H1 (cell line): ENCODE data around the gene FSCN2. TPM values are rescaled to one million over a fixed set of nuclear protein-coding genes. Genes with fewer than 3 reads are reported as not detected.
A peak's percentile ranks its signal among the peaks of the same experiment; 100 is the strongest.

Source experiments
- CTCF ChIA-PET: fragments of 300-600 bp; sonication (Branson Sonifier 250); formaldehyde crosslinking; loops from one replicate; lab custom pipeline; 2021; ENCODE audit not compliant: partially characterized antibody; lab: Charles Lee
- POLR2A ChIA-PET: fragments of 300-600 bp; sonication (Branson Sonifier 250); formaldehyde crosslinking; loops from one replicate; lab custom pipeline; 2021; ENCODE audit warnings: inconsistent platforms; ENCODE audit not compliant: partially characterized antibody; lab: Charles Lee
- DNase-seq, 2 experiments: peaks; one replicate each; pipeline versions ENCODE4 v3.0.0 to v3.0.0-alpha.2; 2010 to 2022; ENCODE audit warnings: low spot score in 2 of 2, low read depth in 1 of 2, mixed read lengths in 1 of 2
- FAIRE-seq: peaks from 2 replicates; lab custom pipeline; 2011; peaks lifted over from hg19 to GRCh38; lab: Jason Lieb, UNC
- H2AFZ ChIP-seq: 2 replicates; pipeline ENCODE4 v1.8.1; 2012; ENCODE audit warnings: low read length, inconsistent platforms
- H2AK5ac ChIP-seq: 2 replicates; pipeline ENCODE4 v1.6.1; 2013; ENCODE audit warnings: low read depth, low read length
- H2BK120ac ChIP-seq: replicated peaks from 2 replicates; pipeline ENCODE3; 2013; ENCODE audit warnings: low read depth, low read length, inconsistent platforms
- H2BK12ac ChIP-seq: 2 replicates; pipeline ENCODE4 v1.6.1; 2013; ENCODE audit warnings: low read depth, low read length
- H2BK15ac ChIP-seq: 2 replicates; pipeline ENCODE4 v1.6.1; 2013; ENCODE audit warnings: low read length
- H2BK20ac ChIP-seq: 2 replicates; pipeline ENCODE4 v1.6.1; 2013; ENCODE audit warnings: low read length
- H2BK5ac ChIP-seq: 2 replicates; pipeline ENCODE4 v1.6.1; 2013; ENCODE audit warnings: low read depth, low read length
- H3K14ac ChIP-seq: 2 replicates; pipeline ENCODE4 v1.6.1; 2013; ENCODE audit warnings: inconsistent platforms; ENCODE audit not compliant: insufficient read length
- H3K18ac ChIP-seq: 2 replicates; pipeline ENCODE4 v1.6.1; 2013; ENCODE audit warnings: low read length; ENCODE audit errors: extremely low read depth
- H3K23ac ChIP-seq: 2 replicates; pipeline ENCODE4 v1.6.1; 2013; ENCODE audit warnings: inconsistent platforms; ENCODE audit not compliant: insufficient read length
- H3K23me2 ChIP-seq: 2 replicates; pipeline ENCODE4 v1.6.1; 2013; ENCODE audit warnings: low read depth, low read length
- H3K27ac ChIP-seq: 2 replicates; pipeline ENCODE4 v1.6.1; 2011; ENCODE audit warnings: low read depth, low read length, inconsistent platforms
- H3K27me3 ChIP-seq, 4 experiments: replicated peaks in 1 of 4; 1 replicate in 1 of 4; 2 replicates in 3 of 4; pipeline versions ENCODE4 v1.6.1 to v1.8.1; 2011 to 2013; ENCODE audit warnings: low read length in 3 of 4, mild to moderate bottlenecking in 3 of 4, inconsistent platforms in 2 of 4, mixed read lengths in 2 of 4, moderate library complexity in 1 of 4; ENCODE audit not compliant: control insufficient read depth in 3 of 4, insufficient read depth in 3 of 4; ENCODE audit errors: extremely low read depth in 1 of 4
- H3K36me3 ChIP-seq, 4 experiments: 2 replicates each; pipeline versions ENCODE4 v1.6.1 to v1.8.1; 2011 to 2013; ENCODE audit warnings: mild to moderate bottlenecking in 4 of 4, low read length in 3 of 4, moderate library complexity in 2 of 4, control low read depth in 1 of 4, inconsistent platforms in 1 of 4; ENCODE audit not compliant: insufficient read depth in 4 of 4, control insufficient read depth in 2 of 4
- H3K4ac ChIP-seq: replicated peaks from 2 replicates; pipeline ENCODE3; 2013; ENCODE audit warnings: low read length, low read depth, mixed read lengths, inconsistent platforms; ENCODE audit not compliant: insufficient read length
- H3K4me1 ChIP-seq, 4 experiments: replicated peaks in 1 of 4; 1 replicate in 1 of 4; 2 replicates in 3 of 4; pipeline versions ENCODE4 v1.6.1 to v1.8.1; 2011 to 2013; ENCODE audit warnings: low read length in 3 of 4, inconsistent platforms in 2 of 4, mixed read lengths in 1 of 4; ENCODE audit not compliant: insufficient read depth in 4 of 4, control insufficient read depth in 3 of 4
- H3K4me2 ChIP-seq, 2 experiments: 2 replicates each; pipeline versions ENCODE4 v1.6.1 to v1.8.1; 2011 to 2013; ENCODE audit warnings: low read depth in 2 of 2, low read length in 2 of 2, control low read depth in 1 of 2, inconsistent platforms in 1 of 2, mild to moderate bottlenecking in 1 of 2; ENCODE audit not compliant: insufficient read depth in 1 of 2
- H3K4me3 ChIP-seq, 4 experiments: fragments of 200-600, 300-600 bp in 1 of 4; sonication (generic), shearing (Covaris generic), sonication (Bioruptor Twin) in 1 of 4; 2 replicates each; pipeline versions ENCODE4 v1.5.1 to v1.8.1; 2011 to 2016; ENCODE audit warnings: low read length in 4 of 4, low read depth in 3 of 4, control low read depth in 2 of 4, inconsistent platforms in 2 of 4, mild to moderate bottlenecking in 2 of 4, mixed read lengths in 1 of 4, moderate library complexity in 1 of 4; ENCODE audit not compliant: insufficient read depth in 2 of 4; ENCODE audit errors: extremely low read depth in 1 of 4
- H3K56ac ChIP-seq: replicated peaks from 2 replicates; pipeline ENCODE3; 2013; ENCODE audit warnings: low read depth, mild to moderate bottlenecking, mixed read lengths, low read length, inconsistent platforms; ENCODE audit not compliant: insufficient read length
- H3K79me1 ChIP-seq: 2 replicates; pipeline ENCODE4 v1.6.1; 2013; ENCODE audit warnings: low read depth, low read length, control low read depth
- H3K79me2 ChIP-seq, 2 experiments: 2 replicates each; pipeline versions ENCODE4 v1.6.1 to v1.8.1; 2012 to 2013; ENCODE audit warnings: low read length in 2 of 2, mild to moderate bottlenecking in 2 of 2, inconsistent platforms in 1 of 2; ENCODE audit not compliant: insufficient read depth in 2 of 2, control insufficient read depth in 1 of 2
- H3K9ac ChIP-seq, 4 experiments: replicated peaks in 1 of 4; 1 replicate in 1 of 4; 2 replicates in 3 of 4; pipeline versions ENCODE4 v1.6.1 to v1.8.1; 2011 to 2013; ENCODE audit warnings: low read depth in 3 of 4, low read length in 3 of 4, control low read depth in 2 of 4, mild to moderate bottlenecking in 2 of 4, moderate library complexity in 2 of 4, inconsistent platforms in 1 of 4; ENCODE audit errors: extremely low read depth in 1 of 4
- H3K9me3 ChIP-seq, 2 experiments: 2 replicates each; pipeline versions ENCODE4 v1.6.1 to v1.8.1; 2012 to 2013; ENCODE audit warnings: mild to moderate bottlenecking in 2 of 2, moderate library complexity in 2 of 2, control low read depth in 1 of 2, inconsistent platforms in 1 of 2, low read depth in 1 of 2, low read length in 1 of 2, mixed read lengths in 1 of 2; ENCODE audit not compliant: insufficient read depth in 2 of 2
- H4K20me1 ChIP-seq, 2 experiments: replicated peaks in 1 of 2; 2 replicates each; pipeline versions ENCODE3 to v1.8.1; 2011 to 2013; ENCODE audit warnings: inconsistent platforms in 2 of 2, low read length in 2 of 2, mild to moderate bottlenecking in 1 of 2; ENCODE audit not compliant: insufficient read depth in 2 of 2, control insufficient read depth in 1 of 2
- H4K5ac ChIP-seq: 2 replicates; pipeline ENCODE4 v1.6.1; 2013; ENCODE audit warnings: low read length, low read depth, mixed read lengths, inconsistent platforms; ENCODE audit not compliant: insufficient read length
- H4K8ac ChIP-seq: 2 replicates; pipeline ENCODE4 v1.8.0; 2013; ENCODE audit warnings: mild to moderate bottlenecking, moderate library complexity, low read length, inconsistent platforms; ENCODE audit not compliant: insufficient read depth; ENCODE audit errors: extremely low read depth
- H4K91ac ChIP-seq: replicated peaks from 2 replicates; pipeline ENCODE3; 2013; ENCODE audit warnings: low read length, mixed read lengths, inconsistent platforms; ENCODE audit not compliant: insufficient read length
- BRCA1 ChIP-seq: IDR thresholded peaks from 2 replicates; pipeline ENCODE4 v1.6.1; 2012; ENCODE audit warnings: low read depth, low read length, improper control_type of control experiment
- CREB1 ChIP-seq: IDR thresholded peaks from 2 replicates; pipeline ENCODE4 v1.6.1; 2012; ENCODE audit warnings: inconsistent platforms
- GABPA ChIP-seq: IDR thresholded peaks from 2 replicates; pipeline ENCODE4 v1.6.1; 2011; ENCODE audit warnings: mild to moderate bottlenecking, low read length, moderate library complexity, borderline replicate concordance; ENCODE audit not compliant: insufficient read depth
- POU5F1 ChIP-seq: IDR thresholded peaks from 2 replicates; pipeline ENCODE4 v1.6.1; 2011; ENCODE audit warnings: low read depth, mild to moderate bottlenecking, low read length, moderate library complexity
- RBBP5 ChIP-seq: IDR thresholded peaks from 2 replicates; pipeline ENCODE4 v1.7.1; 2012; ENCODE audit warnings: low read depth, mild to moderate bottlenecking, inconsistent platforms, low read length, moderate library complexity, borderline replicate concordance
- TAF1 ChIP-seq: IDR thresholded peaks from 2 replicates; pipeline ENCODE4 v1.6.1; 2011; ENCODE audit warnings: mild to moderate bottlenecking, low read depth, low read length
- WGBS, 2 experiments: shearing (Covaris generic) in 1 of 2; methylation state at CpG; one replicate each; pipeline versions ENCODE4 v1.1.6 to v1.1.7; 2013 to 2015; ENCODE audit warnings: low lambda C conversion rate in 2 of 2, mixed read lengths in 2 of 2, inconsistent platforms in 1 of 2, low coverage in 1 of 2, missing lambda C conversion rate in 1 of 2; ENCODE audit not compliant: insufficient replicate concordance in 2 of 2, insufficient coverage in 1 of 2, insufficient read length in 1 of 2; ENCODE audit errors: extremely low coverage in 1 of 2, missing lambda C conversion rate in 1 of 2; 5-methylcytosine and 5-hydroxymethylcytosine counted together
- polyA plus RNA-seq, 7 experiments: library from polyadenylated mRNA; depleted of rRNA in 3 of 7; stranded (reverse) in 5 of 7; unstranded in 2 of 7; fragments of >200 nt in 5 of 7; fragments of 200-250 nt in 2 of 7; gene quantifications; 1 replicate in 5 of 7; 2 replicates in 1 of 7; 4 replicates in 1 of 7; pipeline versions ENCODE4 v1.2.1 to v1.2.3, GENCODE V29; 2011 to 2013; ENCODE audit warnings: missing spikeins in 2 of 7, mixed read lengths in 2 of 7
- total RNA-seq: library from RNA; stranded (reverse); fragmentation: NEBNext Ultra II Directional; extraction: Animal tissue kit (Norgen Biotek cat#: 25700); gene quantifications from 2 replicates; pipeline ENCODE4 v1.2.1, GENCODE V29; 2021

Gene FSCN2
- total and polyA plus RNA-seq, 2 of the 8 experiments (the other 6 are each of a cell fraction or from before 2014, with no cell fraction given): 0.18 to 0.30 TPM

DNA sequence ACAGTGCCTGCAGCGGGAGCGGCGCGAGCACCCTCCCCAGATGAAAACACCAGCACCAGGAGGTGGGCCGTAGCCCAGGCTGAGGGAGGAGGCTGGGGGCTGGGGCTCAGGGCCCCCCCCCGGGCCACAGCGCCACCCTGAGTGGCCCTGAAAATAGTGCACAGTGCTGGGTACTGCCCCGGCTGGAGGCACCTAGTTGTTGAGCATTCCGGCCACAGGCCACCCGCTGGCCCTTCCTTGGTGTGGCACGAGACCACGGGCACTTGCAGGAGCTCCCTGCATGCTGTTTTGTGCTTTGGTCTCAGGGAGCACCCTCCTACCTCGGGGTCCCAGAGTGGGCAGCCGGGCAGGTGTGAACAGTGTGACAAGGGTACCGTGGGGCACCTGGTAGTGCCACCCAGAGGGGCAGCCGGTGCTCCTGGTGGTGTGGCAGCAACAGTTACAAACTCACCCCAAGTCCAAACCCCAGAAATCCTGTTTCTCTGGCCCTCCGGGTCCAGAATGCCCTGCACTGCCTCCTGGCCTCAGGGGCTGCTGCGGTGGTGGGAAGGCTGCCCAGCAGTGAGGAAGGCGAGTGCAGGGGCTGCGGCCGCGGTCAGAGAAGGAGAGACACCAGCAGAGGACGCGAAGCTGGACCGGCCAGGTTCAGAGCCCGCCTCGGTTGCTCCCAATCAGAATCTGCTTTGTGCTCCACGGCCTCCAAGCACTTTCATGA lies 11.9 kb downstream of the FSCN2 start:
- peak overlapping the region; percentile 68; the same call in 1 of the 2 replicates for H4K8ac ChIP-seq
- TF ChIP-seq RBBP5 (no peak), GABPA (no peak), TAF1 (no peak), BRCA1 (no peak), CREB1 (no peak), POU5F1 (no peak)
- no peak overlapping the region for H2AFZ ChIP-seq
- H2BK120ac ChIP-seq: no peak overlapping the region
- H4K5ac ChIP-seq: no peak overlapping the region
- peaks cover 8 to 15% (median 12%) of the 10 kb centered on the region in 4 experiments; a peak in 6 of 7 replicates for H3K27me3 ChIP-seq
- H3K14ac ChIP-seq: no peak overlapping the region
- ChIA-PET CTCF (interaction anchor here (1.4 to 2.5 kb wide), 2 partner anchors 12 to 17 kb away, joined by 4 to 6 read pairs; partner anchors contain the start of gene FAAP100), POLR2A (interaction anchor here (0.7 to 5.9 kb wide), 4 partner anchors 11 to 90 kb away, joined by 3 to 125 read pairs (median 44); partner anchors contain the start of genes ACTG1, FAAP100 and FSCN2)
- H3K18ac ChIP-seq: no peak overlapping the region
- no peak overlapping the region for H2BK5ac ChIP-seq
- H3K23ac ChIP-seq: no peak overlapping the region
- H2AK5ac ChIP-seq: no peak overlapping the region
- H2BK20ac ChIP-seq: no peak overlapping the region
- no peak overlapping the region for H3K4ac ChIP-seq
- H3K9me3 ChIP-seq: no peaks in the 10 kb centered on the region; a peak in 1 of 4 replicates
- H3K4me3 ChIP-seq: no peak overlapping the region
- no peak overlapping the region for H3K56ac ChIP-seq
- no peaks in the 10 kb centered on the region for H3K79me2 ChIP-seq
- peaks cover 2 to 11% of the 10 kb centered on the region in 2 experiments for H4K20me1 ChIP-seq
- DNase-seq (no peak), FAIRE-seq (no peak)
- H2BK12ac ChIP-seq: no peak overlapping the region
- H3K27ac ChIP-seq: no peak overlapping the region
- H3K23me2 ChIP-seq: peaks cover 7% of the 10 kb centered on the region; the same call in 1 of the 2 replicates
- no peak overlapping the region for H4K91ac ChIP-seq
- 94% methylated on average over 27 of the region's 28 CpGs; no CpG with 5 or more reads in 1 of the 2 experiments for WGBS, 2 experiments
- no peak overlapping the region for H3K4me2 ChIP-seq
- H2BK15ac ChIP-seq: no peak overlapping the region
- peaks cover 3% of the 10 kb centered on the region; the same call in 1 of the 2 replicates for H3K79me1 ChIP-seq
- H3K36me3 ChIP-seq: peaks cover 2 to 13% (median 9%) of the 10 kb centered on the region in 4 experiments; a peak in 6 of 8 replicates
- no peak overlapping the region for H3K9ac ChIP-seq
- peaks cover 0 to 11% (median 5%) of the 10 kb centered on the region in 4 experiments; a peak in 5 of 7 replicates for H3K4me1 ChIP-seq
